Activated CD4-positive, alpha-beta memory T cell treated with anti-CD3 and anti-CD28 coated beads, Interleukin-2, amount 10 ng/mL, durations not matched to agents 7 days and 5 days (primary cell): ENCODE data around the gene CCDC40. TPM values are rescaled to one million over a fixed set of nuclear protein-coding genes. Genes with fewer than 3 reads are reported as not detected.

ENCODE experiments used
- CTCF ChIA-PET: fragments of 350-600 bp; sonication (Branson Sonifier 250); formaldehyde crosslinking; loops from one replicate; lab custom pipeline; 2021; ENCODE audit warnings: antibody characterized with exemption, inconsistent platforms; lab: Charles Lee
- POLR2A ChIA-PET: fragments of 350-600 bp; sonication (Branson Sonifier 250); formaldehyde crosslinking; loops from one replicate; lab custom pipeline; 2021; ENCODE audit warnings: antibody characterized with exemption; lab: Charles Lee
- DNase-seq: peaks from one replicate; pipeline ENCODE4 v3.0.0-alpha.2; 2020
- H3K27ac Mint-ChIP-seq: one replicate; pipeline ENCODE4 v1.8.0; 2021; ENCODE audit warnings: mild to moderate bottlenecking, mixed read lengths
- H3K27me3 Mint-ChIP-seq: one replicate; pipeline ENCODE4 v1.8.0; 2021; ENCODE audit warnings: mixed read lengths
- H3K36me3 Mint-ChIP-seq: one replicate; pipeline ENCODE4 v1.8.0; 2021; ENCODE audit warnings: low read depth, mixed read lengths
- H3K4me1 Mint-ChIP-seq: one replicate; pipeline ENCODE4 v1.8.0; 2021; ENCODE audit warnings: mixed read lengths
- H3K4me3 Mint-ChIP-seq: one replicate; pipeline ENCODE4 v1.8.0; 2021; ENCODE audit warnings: mild to moderate bottlenecking, mixed read lengths
- H3K9me3 Mint-ChIP-seq: one replicate; pipeline ENCODE4 v1.8.0; 2021; ENCODE audit warnings: mixed read lengths
- total RNA-seq, 2 experiments: library from RNA; stranded (reverse); gene quantifications; one replicate each; pipeline ENCODE4 v1.2.3, GENCODE V29; 2021

Gene CCDC40
- total RNA-seq, 2 experiments from 2014 or later, result not detected

DNA sequence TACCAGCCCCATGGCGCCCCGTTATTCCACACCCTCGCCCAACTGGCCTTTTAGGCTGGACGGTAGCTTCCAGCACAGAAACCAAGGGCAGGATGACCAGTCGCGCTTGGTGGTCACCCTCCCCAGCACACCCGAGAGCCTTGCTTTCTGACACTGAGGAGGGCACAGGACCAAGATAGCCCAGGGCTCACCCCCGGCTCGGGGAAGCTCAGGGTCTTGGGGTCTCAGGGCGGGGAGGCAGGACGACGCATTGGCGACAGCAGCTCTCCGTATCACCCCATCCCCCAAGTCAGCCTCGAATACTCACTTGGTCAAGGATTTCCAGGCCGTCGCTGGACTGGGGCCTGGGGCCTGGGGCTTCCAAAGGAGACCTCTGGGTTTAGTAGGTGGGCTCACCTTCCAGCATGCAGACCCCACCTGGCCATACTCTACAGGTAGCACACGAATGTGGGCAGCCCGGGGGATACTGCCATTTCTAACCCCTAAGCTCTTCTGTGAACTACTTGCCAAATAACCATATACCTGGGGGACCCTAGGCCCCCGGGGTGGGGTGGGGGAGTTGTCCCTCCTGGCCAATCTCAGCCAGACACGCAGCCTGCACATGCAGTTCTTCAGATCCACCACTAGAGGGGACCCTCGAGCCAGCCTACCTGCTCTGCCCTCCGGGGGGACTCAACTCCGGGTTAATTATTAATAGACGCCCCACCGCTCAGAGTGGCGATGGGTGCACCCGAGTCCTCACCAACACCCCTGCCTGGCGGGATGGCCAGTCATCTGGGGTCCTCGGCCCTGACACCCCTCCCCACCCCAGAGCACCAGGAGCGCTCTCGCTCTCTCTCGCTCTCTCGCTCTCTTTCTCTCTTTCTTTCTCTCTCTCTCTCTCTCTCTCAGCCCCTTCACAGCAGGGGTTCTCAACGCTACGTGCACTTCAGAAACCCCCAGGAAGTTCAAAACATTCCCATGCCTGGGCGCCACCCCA is 30.8 kb upstream of the CCDC40 start:
- H3K36me3 Mint-ChIP-seq, result no peaks in the 10 kb centered on the region
- CTCF ChIA-PET, result interaction anchor here (0.7 to 3.3 kb wide), 6 partner anchors 8 to 138 kb away, joined by 3 to 34 read pairs (median 4); partner anchors contain the start of gene GAA
- H3K27me3 Mint-ChIP-seq, result no peaks in the 10 kb centered on the region
- peak; percentile 60 for DNase-seq
- H3K27ac Mint-ChIP-seq, result no peak overlapping the region
- peaks cover 3% of the 10 kb centered on the region for H3K4me1 Mint-ChIP-seq
- POLR2A ChIA-PET, result no interaction called here
- H3K9me3 Mint-ChIP-seq, result no peaks in the 10 kb centered on the region
- no peak overlapping the region for H3K4me3 Mint-ChIP-seq

DNA sequence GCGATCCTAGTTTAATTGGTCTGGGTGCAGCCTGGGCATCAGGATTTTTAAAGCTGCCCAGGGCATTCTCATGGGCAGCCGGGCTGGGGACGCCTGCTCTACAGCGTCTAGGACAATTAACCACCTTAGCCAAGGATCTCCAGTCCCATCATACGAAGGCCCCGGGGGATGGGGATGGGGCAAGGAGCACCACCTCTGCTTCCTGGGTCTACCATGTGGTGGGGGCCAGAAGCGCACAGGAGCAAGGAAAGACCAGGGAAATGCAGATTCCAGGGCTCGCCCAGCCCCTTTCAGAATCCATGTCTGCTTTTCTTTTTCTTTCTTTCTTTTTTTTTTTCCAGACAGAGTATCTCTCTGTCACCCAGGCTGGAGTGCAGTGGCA is 30.1 kb upstream of the CCDC40 start:
- Mint-ChIP-seq H3K4me3 (no peak overlapping the region), H3K4me1 (peaks cover 3% of the 10 kb centered on the region), H3K27me3 (no peaks in the 10 kb centered on the region), H3K9me3 (no peaks in the 10 kb centered on the region), H3K27ac (no peak overlapping the region), H3K36me3 (no peaks in the 10 kb centered on the region)
- no peak for DNase-seq
- ChIA-PET POLR2A (no interaction called here), CTCF (interaction anchor here (0.7 to 3.3 kb wide), 6 partner anchors 9 to 265 kb away, joined by 3 to 34 read pairs (median 4); partner anchors contain the start of gene GAA)

DNA sequence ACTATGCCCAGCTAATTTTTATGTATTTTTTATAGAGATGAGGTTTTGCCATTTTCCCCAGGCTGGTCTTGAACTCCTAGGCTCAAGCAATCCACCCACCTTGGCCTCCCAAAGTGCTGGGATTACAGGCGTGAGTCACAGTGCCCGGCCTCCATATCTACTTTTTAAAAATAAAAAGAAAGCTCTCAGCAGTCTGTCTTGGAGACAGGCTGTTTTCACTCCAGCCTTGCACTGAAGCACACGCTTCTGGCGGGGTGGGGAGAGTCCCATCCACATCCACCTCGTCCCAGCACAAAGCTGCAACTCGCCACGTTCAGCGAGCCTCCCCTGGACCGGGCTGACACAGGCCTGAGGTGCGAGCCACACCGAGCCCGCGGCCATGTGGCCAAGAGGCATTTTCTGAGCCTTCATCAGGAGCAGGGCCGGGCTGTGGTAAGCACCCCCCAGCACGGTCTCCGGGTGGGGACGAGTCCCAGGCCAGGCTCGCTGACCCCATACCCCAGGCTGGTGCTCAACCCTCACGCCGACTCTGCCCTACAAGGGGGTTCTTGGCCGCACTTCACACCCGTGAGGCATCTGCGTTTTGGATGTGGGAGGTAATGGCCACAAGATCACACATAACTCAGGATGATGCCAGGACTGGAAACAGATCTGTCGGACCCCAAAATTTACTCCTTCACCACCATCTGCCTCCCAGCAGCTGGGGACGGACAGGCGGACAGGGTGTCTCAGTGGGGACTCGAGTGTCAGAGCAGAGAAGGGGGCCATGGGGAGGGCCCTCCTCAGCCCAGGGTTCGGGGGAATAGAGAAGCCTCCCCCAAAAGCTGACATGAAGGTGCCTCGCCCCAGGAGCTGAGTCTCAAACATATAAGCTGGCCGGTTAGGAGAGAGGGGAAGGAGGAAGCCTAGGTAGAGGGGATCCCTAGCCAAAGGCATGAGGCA is 29.4 kb upstream of the CCDC40 start:
- Mint-ChIP-seq H3K9me3 (no peaks in the 10 kb centered on the region), H3K27ac (no peak overlapping the region), H3K36me3 (no peaks in the 10 kb centered on the region), H3K4me3 (no peak overlapping the region), H3K27me3 (no peaks in the 10 kb centered on the region), H3K4me1 (peaks cover 3% of the 10 kb centered on the region)
- CTCF ChIA-PET, result interaction anchor here (0.7 to 3.3 kb wide), 11 partner anchors 9 to 265 kb away, joined by 3 to 34 read pairs (median 4); partner anchors contain the start of gene GAA
- no peak for DNase-seq
- POLR2A ChIA-PET, result no interaction called here

DNA sequence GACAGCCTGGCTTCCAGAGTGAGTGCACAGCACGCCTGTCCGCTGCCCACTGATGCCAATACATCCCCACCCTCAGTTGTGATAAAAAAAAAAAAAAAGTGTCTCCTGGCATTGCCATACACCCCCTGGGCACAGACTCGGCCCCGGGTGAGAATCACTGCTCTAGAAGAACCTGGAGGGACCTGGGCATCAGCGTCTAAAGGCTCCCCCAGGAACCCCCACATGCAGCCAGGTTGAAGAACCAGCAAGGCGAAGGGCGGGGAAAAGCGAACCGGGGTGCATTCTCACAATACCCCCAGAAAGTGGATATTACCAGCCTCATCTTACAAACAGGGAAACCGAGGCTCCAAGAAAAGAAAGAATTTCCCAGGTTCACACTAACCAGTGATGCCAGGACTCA is 28.5 kb upstream of the CCDC40 start:
- H3K4me3 Mint-ChIP-seq, result no peak overlapping the region
- no peak for DNase-seq
- no peaks in the 10 kb centered on the region for H3K9me3 Mint-ChIP-seq
- H3K27me3 Mint-ChIP-seq, result no peaks in the 10 kb centered on the region
- POLR2A ChIA-PET, result interaction anchor here (0.9 kb wide), 2 partner anchors 11 to 126 kb away, joined by 3 to 4 read pairs; no protein-coding TSS in a partner anchor
- no peaks in the 10 kb centered on the region for H3K36me3 Mint-ChIP-seq
- peaks cover 3% of the 10 kb centered on the region for H3K4me1 Mint-ChIP-seq
- CTCF ChIA-PET, result interaction anchor here (0.9 to 3.3 kb wide), 16 partner anchors 8 to 288 kb away, joined by 3 to 34 read pairs (median 4); partner anchors contain the start of gene GAA
- H3K27ac Mint-ChIP-seq, result no peak overlapping the region

DNA sequence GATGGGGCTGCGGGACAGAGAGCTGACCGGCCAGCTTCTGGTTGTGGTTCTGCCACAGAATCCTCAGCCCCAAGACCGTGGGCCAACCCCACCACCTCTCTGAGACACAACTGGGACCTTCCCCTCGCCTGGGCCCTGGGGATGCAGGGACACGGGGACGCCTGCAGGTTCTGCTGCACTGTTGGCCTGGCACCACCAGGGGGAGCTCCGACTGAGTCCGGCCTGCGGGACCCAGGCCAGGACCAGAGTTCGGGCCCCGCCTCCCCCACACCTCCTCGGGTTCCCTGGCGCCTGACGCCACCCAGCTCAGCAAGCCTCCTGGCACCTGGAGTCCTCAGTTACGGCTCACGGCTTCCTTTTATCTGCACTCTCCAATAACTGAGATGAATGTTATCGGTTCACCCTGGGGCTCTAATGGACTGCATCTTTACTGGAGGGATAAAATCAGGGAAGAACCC is 28.0 kb upstream of the CCDC40 start:
- ChIA-PET POLR2A (interaction anchor here (0.9 kb wide), 2 partner anchors 12 to 125 kb away, joined by 3 to 4 read pairs; no protein-coding TSS in a partner anchor), CTCF (interaction anchor here (0.8 to 3.3 kb wide), 19 partner anchors 9 to 288 kb away, joined by 3 to 34 read pairs (median 3); partner anchors contain the start of gene GAA)
- Mint-ChIP-seq H3K4me1 (peaks cover 3% of the 10 kb centered on the region), H3K36me3 (no peaks in the 10 kb centered on the region), H3K4me3 (no peak overlapping the region), H3K27ac (no peak overlapping the region), H3K9me3 (no peaks in the 10 kb centered on the region), H3K27me3 (no peaks in the 10 kb centered on the region)
- peak; percentile 79 for DNase-seq

DNA sequence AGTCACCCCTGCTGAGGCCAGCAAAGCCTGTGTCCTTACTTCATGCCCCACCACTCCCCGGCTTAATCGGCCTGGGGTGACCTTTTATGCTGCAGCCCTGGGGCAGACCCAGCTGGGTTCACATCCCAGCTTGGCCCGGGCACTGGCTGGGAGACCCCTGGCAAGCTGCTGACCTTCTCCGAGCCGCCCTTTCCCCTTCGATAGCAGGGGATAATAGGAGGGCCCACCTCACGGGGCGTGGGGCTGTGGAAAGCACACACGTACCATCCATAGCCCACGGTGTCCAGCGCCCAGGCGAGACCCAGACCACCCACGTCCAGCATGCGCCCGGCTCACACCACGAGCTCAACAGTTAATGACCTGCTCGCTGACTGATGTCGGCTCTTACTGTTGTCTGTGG is 27.6 kb upstream of the CCDC40 start:
- Mint-ChIP-seq H3K27me3 (no peaks in the 10 kb centered on the region), H3K4me3 (no peak overlapping the region), H3K9me3 (no peaks in the 10 kb centered on the region), H3K27ac (no peak overlapping the region), H3K4me1 (peaks cover 3% of the 10 kb centered on the region), H3K36me3 (no peaks in the 10 kb centered on the region)
- CTCF ChIA-PET, result interaction anchor here (0.8 to 3.3 kb wide), 16 partner anchors 9 to 287 kb away, joined by 3 to 34 read pairs (median 4); partner anchors contain the start of gene GAA
- no peak for DNase-seq
- POLR2A ChIA-PET, result interaction anchor here (0.9 kb wide), 1 partner anchor 125 kb away, joined by 4 read pairs; no protein-coding TSS in a partner anchor

DNA sequence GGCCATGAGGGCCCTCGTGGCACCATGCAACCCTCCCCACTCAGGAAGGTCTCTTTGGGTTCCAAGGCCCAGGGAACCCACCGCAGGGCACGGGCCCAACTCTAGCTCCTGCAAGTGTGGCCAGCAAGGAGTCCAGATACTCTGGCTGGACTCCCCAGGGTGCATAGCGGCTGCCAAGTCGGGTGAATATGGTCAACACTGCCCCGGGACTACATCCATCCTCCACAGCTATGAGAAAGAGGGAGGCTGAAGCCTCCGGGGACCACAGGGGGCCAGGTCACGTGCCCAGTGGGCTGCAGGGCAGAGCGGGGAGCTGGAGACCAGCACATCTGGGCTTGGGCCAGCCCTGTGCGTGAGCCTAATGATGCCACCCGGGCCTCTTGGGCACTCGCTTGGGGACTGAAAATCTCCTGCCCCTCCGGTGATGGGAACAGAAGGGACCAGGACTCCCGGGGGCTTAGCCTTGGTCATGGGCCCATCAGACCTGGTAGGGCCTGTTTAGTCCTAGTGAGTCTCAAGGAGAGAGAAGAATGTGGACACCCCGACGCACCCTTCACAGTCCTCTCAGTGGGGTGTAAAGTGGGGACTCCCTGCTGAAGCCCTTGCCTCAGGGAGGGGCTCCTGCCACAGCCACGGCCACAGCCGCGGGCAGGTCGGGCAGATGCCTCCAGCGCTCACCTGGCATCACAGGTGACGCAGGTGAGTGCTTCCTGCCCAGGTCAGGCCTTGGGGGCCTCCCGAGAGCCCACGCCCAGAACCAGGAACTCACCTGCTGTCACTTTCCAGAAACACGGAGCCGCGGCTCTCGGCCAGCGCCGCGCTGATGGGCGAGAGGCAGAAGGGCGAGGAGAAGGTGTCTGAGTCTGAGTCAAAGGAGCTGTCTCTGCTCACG is 26.8 kb upstream of the CCDC40 start:
- CTCF ChIA-PET, result interaction anchor here (0.8 to 3.3 kb wide), 5 partner anchors 12 to 286 kb away, joined by 3 to 34 read pairs (median 3); no protein-coding TSS in a partner anchor

DNA sequence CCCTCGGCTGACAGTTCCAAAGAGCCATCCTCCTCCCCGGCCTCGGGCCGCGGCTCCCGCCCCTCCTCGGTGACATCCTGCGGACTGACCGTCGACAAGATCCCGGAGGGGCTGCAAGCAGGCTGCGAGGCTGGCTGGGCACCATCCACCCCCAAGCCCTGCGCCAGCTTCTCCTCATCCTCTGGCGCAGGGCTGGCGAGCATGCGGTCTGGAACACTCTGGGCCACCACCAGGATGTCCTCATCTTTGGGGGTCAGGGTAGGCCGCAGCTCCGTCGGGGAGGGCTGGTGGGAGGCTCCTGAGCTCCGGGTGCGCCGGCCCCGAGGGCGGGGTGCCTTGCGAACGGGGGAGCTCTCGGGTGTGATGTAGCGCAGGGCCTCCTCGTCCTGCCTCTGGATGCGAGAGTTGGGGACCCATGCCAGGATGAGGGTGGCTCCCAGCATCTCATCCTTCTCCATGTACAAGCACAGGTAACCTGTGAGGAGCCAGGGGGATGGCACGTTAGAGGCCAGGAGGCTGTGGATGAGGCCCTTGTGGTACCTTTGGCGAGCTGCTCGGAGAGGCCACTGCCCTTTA is 26.1 kb upstream of the CCDC40 start:
- DNase-seq, result no peak
- Mint-ChIP-seq H3K9me3 (no peaks in the 10 kb centered on the region), H3K27ac (no peak overlapping the region), H3K27me3 (no peaks in the 10 kb centered on the region), H3K4me3 (no peak overlapping the region), H3K36me3 (no peaks in the 10 kb centered on the region), H3K4me1 (peaks cover 3% of the 10 kb centered on the region)
- ChIA-PET POLR2A (interaction anchor here (1.1 kb wide), 1 partner anchor 91 kb away, joined by 3 read pairs; the partner anchor contains the start of gene GAA), CTCF (no interaction called here)

More for the DNA sequence above, 26.8 kb upstream of the CCDC40 start:
- Mint-ChIP-seq H3K9me3 (no peaks in the 10 kb centered on the region), H3K27me3 (no peaks in the 10 kb centered on the region), H3K4me3 (no peak overlapping the region), H3K36me3 (no peaks in the 10 kb centered on the region), H3K27ac (no peak overlapping the region), H3K4me1 (peaks cover 3% of the 10 kb centered on the region)
- DNase-seq, result no peak
- POLR2A ChIA-PET, result no interaction called here

DNA sequence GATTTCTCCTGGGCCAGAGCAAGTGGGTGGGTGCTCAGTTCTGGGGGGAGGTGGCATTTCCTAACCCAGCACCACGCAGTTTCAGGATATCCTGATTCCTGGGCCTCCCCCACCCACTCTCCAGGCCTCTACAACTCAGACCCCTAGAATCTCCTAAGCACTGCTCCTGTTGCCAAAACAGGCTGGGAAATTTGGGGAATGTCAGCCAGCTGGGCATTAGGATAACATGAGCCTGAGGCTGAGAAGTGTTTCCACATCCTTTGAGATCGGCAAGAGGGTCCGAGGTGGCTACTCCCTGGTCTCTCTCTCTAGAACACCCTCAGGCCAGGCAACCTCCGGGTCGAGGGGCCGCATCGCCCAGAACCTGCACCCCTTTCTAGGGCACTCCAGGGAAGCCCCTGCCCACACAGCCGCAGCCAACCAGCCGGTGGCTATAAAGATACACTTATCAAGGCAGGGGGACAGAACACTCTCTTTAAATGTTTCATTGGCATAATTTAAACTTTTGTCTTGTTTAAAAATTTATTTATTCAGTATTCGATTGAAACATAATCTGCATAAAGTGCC is 24.4 kb upstream of the CCDC40 start:
- no peak for DNase-seq
- H3K27ac Mint-ChIP-seq, result no peak overlapping the region
- POLR2A ChIA-PET, result no interaction called here
- no peak overlapping the region for H3K4me3 Mint-ChIP-seq
- CTCF ChIA-PET, result no interaction called here
- H3K36me3 Mint-ChIP-seq, result no peaks in the 10 kb centered on the region
- H3K4me1 Mint-ChIP-seq, result peaks cover 2% of the 10 kb centered on the region
- H3K27me3 Mint-ChIP-seq, result no peaks in the 10 kb centered on the region
- no peaks in the 10 kb centered on the region for H3K9me3 Mint-ChIP-seq

DNA sequence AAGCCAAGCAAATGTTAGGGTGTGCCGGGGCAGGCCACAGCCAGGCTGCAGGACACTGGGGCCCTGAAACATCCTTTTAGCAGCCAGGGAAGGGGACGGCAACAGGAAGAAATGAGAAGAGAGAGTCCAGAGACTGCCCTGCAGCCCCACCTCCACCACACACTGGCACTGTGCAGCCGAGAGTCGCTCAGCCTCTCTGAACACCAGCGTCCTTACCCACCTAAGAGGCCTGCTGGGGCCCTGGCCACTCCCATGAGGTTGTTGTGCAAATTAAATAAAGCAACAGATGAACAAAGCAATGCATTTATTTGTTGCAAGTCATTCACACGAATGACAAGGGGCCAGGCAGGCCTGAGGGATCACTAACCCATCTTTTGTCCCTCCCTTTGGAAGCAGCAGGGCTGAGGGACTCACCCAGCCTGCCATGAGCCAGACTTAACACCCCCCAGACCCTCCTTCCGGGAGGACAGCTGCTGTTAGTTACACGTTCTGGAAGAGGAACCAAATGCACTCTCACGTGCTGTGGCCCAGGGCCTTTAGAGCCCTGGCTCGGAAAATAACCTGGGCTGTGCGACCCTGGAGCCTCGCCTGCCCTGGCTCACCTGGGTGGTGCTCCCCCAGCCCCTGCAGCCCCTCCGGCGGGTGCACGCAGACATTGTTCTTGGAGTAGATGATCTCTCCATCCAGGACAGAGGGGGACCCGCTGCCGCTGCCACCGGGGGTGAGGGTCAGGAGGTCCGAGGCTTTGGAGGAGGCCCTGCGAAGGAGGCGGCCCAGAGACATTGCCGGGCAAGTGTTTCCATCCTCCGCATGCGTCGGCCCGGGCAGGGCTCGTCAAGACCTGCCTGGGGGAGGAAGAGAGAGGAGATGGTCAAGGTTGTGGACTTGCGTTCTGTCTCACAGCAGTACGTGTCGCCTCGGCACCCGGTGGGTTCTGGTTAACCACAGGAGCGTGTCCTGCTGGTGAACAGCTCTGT is 23.4 kb upstream of the CCDC40 start:
- H3K4me3 Mint-ChIP-seq, result no peak overlapping the region
- H3K27me3 Mint-ChIP-seq, result no peaks in the 10 kb centered on the region
- peaks cover 2% of the 10 kb centered on the region for H3K4me1 Mint-ChIP-seq
- no peak for DNase-seq
- CTCF ChIA-PET, result no interaction called here
- no peaks in the 10 kb centered on the region for H3K36me3 Mint-ChIP-seq
- H3K27ac Mint-ChIP-seq, result no peak overlapping the region
- POLR2A ChIA-PET, result no interaction called here
- no peaks in the 10 kb centered on the region for H3K9me3 Mint-ChIP-seq
